GM23338 (cell line): ENCODE data around the gene COL21A1. TPM values are rescaled to one million over a fixed set of nuclear protein-coding genes. Genes with fewer than 3 reads are reported as not detected.

Experiments used
- ATAC-seq: fragments of 200-7000 bp; cut with Tn5 transposase; 3 replicates; pipeline ENCODE4 v1.9.1; 2020
- DNase-seq: peaks from one replicate; pipeline ENCODE4 v3.0.0-alpha.2; 2015; ENCODE audit warnings: low spot score
- H2AFZ ChIP-seq: fragments of 200-600 bp; sonication (generic); 2 replicates; pipeline ENCODE4 v1.8.0; 2016; ENCODE audit warnings: antibody characterized with exemption, mild to moderate bottlenecking, moderate library complexity
- H3F3A ChIP-seq: fragments of 200-600 bp; sonication (generic); replicated peaks from 2 replicates; pipeline ENCODE4 v1.8.0; 2017; ENCODE audit warnings: antibody characterized with exemption, mixed run types, low read depth
- H3K27ac ChIP-seq: fragments of 200-600 bp; sonication (generic); 2 replicates; pipeline ENCODE4 v1.6.1; 2016; ENCODE audit warnings: low read depth
- H3K27me3 ChIP-seq: fragments of 200-600 bp; sonication (generic); 2 replicates; pipeline ENCODE4 v1.8.0; 2016; ENCODE audit warnings: mild to moderate bottlenecking, mixed run types, moderate library complexity; ENCODE audit not compliant: insufficient read depth
- H3K36me3 ChIP-seq: fragments of 200-600 bp; sonication (generic); 2 replicates; pipeline ENCODE4 v1.8.0; 2016; ENCODE audit warnings: mild to moderate bottlenecking; ENCODE audit not compliant: insufficient read depth
- H3K4me1 ChIP-seq: fragments of 200-600 bp; sonication (generic); 2 replicates; pipeline ENCODE4 v1.8.0; 2016; ENCODE audit warnings: mild to moderate bottlenecking, moderate library complexity; ENCODE audit not compliant: insufficient read depth
- H3K4me2 ChIP-seq: fragments of 200-600 bp; sonication (generic); 2 replicates; pipeline ENCODE4 v1.7.1; 2017; ENCODE audit warnings: mixed run types
- H3K4me3 ChIP-seq: fragments of 200-600 bp; sonication (generic); 2 replicates; pipeline ENCODE4 v1.6.1; 2016; ENCODE audit warnings: mixed run types
- H3K79me2 ChIP-seq: fragments of 200-600 bp; sonication (generic); replicated peaks from 2 replicates; pipeline ENCODE4 v1.8.0; 2017; ENCODE audit warnings: mild to moderate bottlenecking; ENCODE audit not compliant: insufficient read depth
- H3K9me2 ChIP-seq: fragments of 200-600 bp; sonication (generic); 2 replicates; pipeline ENCODE4 v1.8.0; 2017; ENCODE audit not compliant: insufficient read depth
- H4K20me1 ChIP-seq: fragments of 200-600 bp; sonication (generic); replicated peaks from 2 replicates; pipeline ENCODE4 v1.8.0; 2017; ENCODE audit warnings: mild to moderate bottlenecking; ENCODE audit not compliant: insufficient read depth
- H3K27ac Mint-ChIP-seq: 2 replicates; pipeline ENCODE4 v1.8.0; 2020; ENCODE audit warnings: inconsistent platforms, mild to moderate bottlenecking, moderate library complexity, mixed read lengths
- H3K27me3 Mint-ChIP-seq: 3 replicates; pipeline ENCODE4 v1.8.0; 2022; ENCODE audit warnings: low read depth, mild to moderate bottlenecking, moderate library complexity, mixed read lengths, inconsistent platforms; ENCODE audit not compliant: insufficient read depth, poor library complexity
- H3K36me3 Mint-ChIP-seq: 3 replicates; pipeline ENCODE4 v1.8.0; 2021; ENCODE audit warnings: low read depth, mild to moderate bottlenecking, inconsistent platforms, moderate library complexity, mixed read lengths
- H3K4me1 Mint-ChIP-seq: 3 replicates; pipeline ENCODE4 v1.8.0; 2020; ENCODE audit warnings: mild to moderate bottlenecking, inconsistent platforms, mixed read lengths
- H3K4me3 Mint-ChIP-seq: 3 replicates; pipeline ENCODE4 v1.8.0; 2021; ENCODE audit warnings: moderate library complexity, mild to moderate bottlenecking, inconsistent platforms, mixed read lengths
- H3K9me3 Mint-ChIP-seq: 3 replicates; pipeline ENCODE4 v1.8.0; 2020; ENCODE audit warnings: moderate library complexity, mild to moderate bottlenecking, inconsistent platforms, mixed read lengths
- CREB1 ChIP-seq: fragments of 250-450 bp; sonication (Bioruptor Pico); IDR thresholded peaks from 2 replicates; pipeline ENCODE4 v1.5.0; 2020; ENCODE audit warnings: low read depth, mild to moderate bottlenecking, moderate library complexity
- CTCF ChIP-seq, 2 experiments: fragments of 200-600 bp in 1 of 2; sonication (generic) in 1 of 2; conservative IDR thresholded peaks; 2 replicates each; pipeline versions ENCODE4 v1.5.1 to v1.6.1; 2016 to 2017; ENCODE audit warnings: antibody characterized with exemption in 2 of 2, low read depth in 2 of 2, mild to moderate bottlenecking in 2 of 2, moderate library complexity in 1 of 2
- EZH2 ChIP-seq: fragments of 200-600 bp; sonication (generic); IDR thresholded peaks from one replicate; pipeline ENCODE4 v1.8.0; 2017; ENCODE audit warnings: antibody characterized with exemption, mild to moderate bottlenecking, low read depth; ENCODE audit not compliant: unreplicated experiment
- EZH2phosphoT487 ChIP-seq: fragments of 200-600 bp; sonication (generic); IDR thresholded peaks from one replicate; pipeline ENCODE4 v1.8.1; 2018; ENCODE audit warnings: antibody characterized with exemption; ENCODE audit not compliant: unreplicated experiment
- JUNB ChIP-seq: IDR thresholded peaks from one replicate; pipeline ENCODE4 v1.6.1; 2016; ENCODE audit warnings: antibody characterized with exemption; ENCODE audit not compliant: unreplicated experiment
- NANOG ChIP-seq: IDR thresholded peaks from 2 replicates; pipeline ENCODE4 v1.6.1; 2016; ENCODE audit warnings: antibody characterized with exemption, borderline replicate concordance
- POLR2AphosphoS5 ChIP-seq: IDR thresholded peaks from 2 replicates; pipeline ENCODE4 v1.6.1; 2016; ENCODE audit warnings: antibody characterized with exemption, low read depth
- STAT1 ChIP-seq: IDR thresholded peaks from one replicate; pipeline ENCODE4 v1.6.1; 2016; ENCODE audit warnings: antibody characterized with exemption; ENCODE audit not compliant: unreplicated experiment
- ZNF114 ChIP-seq: fragments of 250-450 bp; sonication (Bioruptor Pico); IDR thresholded peaks from 2 replicates; pipeline ENCODE4 v1.5.0; 2020; ENCODE audit warnings: mild to moderate bottlenecking, moderate library complexity
- ZNF331 ChIP-seq: fragments of 250-450 bp; sonication (Bioruptor Pico); IDR thresholded peaks from 2 replicates; pipeline ENCODE4 v1.5.0; 2020; ENCODE audit warnings: low read depth, mild to moderate bottlenecking, moderate library complexity
- polyA plus RNA-seq: library from polyadenylated mRNA; unstranded; fragments of >200 nt; fragmentation: Nextera tagmentation; extraction: Ambion mirVana; gene quantifications from 2 replicates; pipeline ENCODE4 v1.2.1, GENCODE V29; 2016
- total RNA-seq: library from RNA; depleted of rRNA; stranded (reverse); fragments of >200 nt; shearing (Covaris generic); gene quantifications from 2 replicates; pipeline ENCODE4 v1.2.3, GENCODE V29; 2014
- TF ChIP-seq, protein P1 (sequence below): IDR thresholded peaks from 2 replicates; pipeline ENCODE4 v1.6.1; 2016; ENCODE audit warnings: antibody characterized with exemption
- TF ChIP-seq, protein P2 (sequence below): IDR thresholded peaks from one replicate; pipeline ENCODE4 v1.6.1; 2018; ENCODE audit warnings: antibody characterized with exemption; ENCODE audit not compliant: unreplicated experiment
- TF ChIP-seq, protein P3 (sequence below): fragments of 250-450 bp; sonication (Bioruptor Pico); IDR thresholded peaks from 2 replicates; pipeline ENCODE4 v1.5.0; 2020; ENCODE audit warnings: mild to moderate bottlenecking, moderate library complexity

The COL21A1 gene
- total and polyA plus RNA-seq, 2 experiments from 2014 or later, result 5.0 to 6.2 TPM

DNA sequence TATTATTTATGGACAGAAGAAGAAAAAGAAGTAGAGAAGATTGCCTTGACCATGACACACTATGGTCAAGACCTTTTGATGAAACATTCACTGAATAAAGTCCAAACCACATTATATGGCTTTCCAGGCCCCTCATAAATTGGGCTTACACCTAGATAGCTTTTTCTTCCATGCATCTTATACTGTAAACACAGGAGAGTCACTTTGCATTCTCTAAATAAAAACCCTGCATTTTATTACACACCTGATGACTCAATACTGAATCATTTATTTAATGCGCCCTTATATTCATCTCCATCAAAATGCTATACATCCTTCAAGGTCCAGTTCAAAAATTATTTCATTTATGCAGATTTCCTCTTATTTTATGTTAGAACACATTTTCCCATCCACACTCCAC, 78.0 kb downstream of the COL21A1 start:
- DNase-seq (no peak), ATAC-seq (no peak)
- H3K4me2 ChIP-seq, result no peak overlapping the region
- no peak overlapping the region for H2AFZ ChIP-seq
- Mint-ChIP-seq H3K4me3 (no peak overlapping the region), H3K27me3 (no peaks in the 10 kb centered on the region), H3K36me3 (peaks cover 20% of the 10 kb centered on the region; the same call in 2 of the 3 replicates), H3K4me1 (no peaks in the 10 kb centered on the region), H3K27ac (no peak overlapping the region), H3K9me3 (peaks cover 27% of the 10 kb centered on the region)
- H3K36me3 ChIP-seq, result peaks cover 19% of the 10 kb centered on the region
- H3K27ac ChIP-seq, result no peak overlapping the region
- no peaks in the 10 kb centered on the region for H3K4me1 ChIP-seq
- no peak overlapping the region for H3K4me3 ChIP-seq
- no peaks in the 10 kb centered on the region for H3K27me3 ChIP-seq
- 0 out of 2 replicates have a peak, but pooled peaks cover 3% of the 10 kb centered on the region for H3K9me2 ChIP-seq
- H3K79me2 ChIP-seq, result no peaks in the 10 kb centered on the region
- TF ChIP-seq NANOG (no peak), EZH2phosphoT487 (no peak), CTCF (conservative IDR thresholded peaks at IDR 0.05; ENCODE audit: low read depth in 2 of 2) (no peak), ZNF114 (no peak), CREB1 (CRISPR knock-in tag) (no peak), ZNF331 (CRISPR knock-in tag) (no peak), JUNB (no peak), EZH2 (no peak), STAT1 (no peak), POLR2AphosphoS5 (no peak)
- TF ChIP-seq, protein P1, sequence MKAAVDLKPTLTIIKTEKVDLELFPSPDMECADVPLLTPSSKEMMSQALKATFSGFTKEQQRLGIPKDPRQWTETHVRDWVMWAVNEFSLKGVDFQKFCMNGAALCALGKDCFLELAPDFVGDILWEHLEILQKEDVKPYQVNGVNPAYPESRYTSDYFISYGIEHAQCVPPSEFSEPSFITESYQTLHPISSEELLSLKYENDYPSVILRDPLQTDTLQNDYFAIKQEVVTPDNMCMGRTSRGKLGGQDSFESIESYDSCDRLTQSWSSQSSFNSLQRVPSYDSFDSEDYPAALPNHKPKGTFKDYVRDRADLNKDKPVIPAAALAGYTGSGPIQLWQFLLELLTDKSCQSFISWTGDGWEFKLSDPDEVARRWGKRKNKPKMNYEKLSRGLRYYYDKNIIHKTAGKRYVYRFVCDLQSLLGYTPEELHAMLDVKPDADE, result no peak
- TF ChIP-seq, protein P2, sequence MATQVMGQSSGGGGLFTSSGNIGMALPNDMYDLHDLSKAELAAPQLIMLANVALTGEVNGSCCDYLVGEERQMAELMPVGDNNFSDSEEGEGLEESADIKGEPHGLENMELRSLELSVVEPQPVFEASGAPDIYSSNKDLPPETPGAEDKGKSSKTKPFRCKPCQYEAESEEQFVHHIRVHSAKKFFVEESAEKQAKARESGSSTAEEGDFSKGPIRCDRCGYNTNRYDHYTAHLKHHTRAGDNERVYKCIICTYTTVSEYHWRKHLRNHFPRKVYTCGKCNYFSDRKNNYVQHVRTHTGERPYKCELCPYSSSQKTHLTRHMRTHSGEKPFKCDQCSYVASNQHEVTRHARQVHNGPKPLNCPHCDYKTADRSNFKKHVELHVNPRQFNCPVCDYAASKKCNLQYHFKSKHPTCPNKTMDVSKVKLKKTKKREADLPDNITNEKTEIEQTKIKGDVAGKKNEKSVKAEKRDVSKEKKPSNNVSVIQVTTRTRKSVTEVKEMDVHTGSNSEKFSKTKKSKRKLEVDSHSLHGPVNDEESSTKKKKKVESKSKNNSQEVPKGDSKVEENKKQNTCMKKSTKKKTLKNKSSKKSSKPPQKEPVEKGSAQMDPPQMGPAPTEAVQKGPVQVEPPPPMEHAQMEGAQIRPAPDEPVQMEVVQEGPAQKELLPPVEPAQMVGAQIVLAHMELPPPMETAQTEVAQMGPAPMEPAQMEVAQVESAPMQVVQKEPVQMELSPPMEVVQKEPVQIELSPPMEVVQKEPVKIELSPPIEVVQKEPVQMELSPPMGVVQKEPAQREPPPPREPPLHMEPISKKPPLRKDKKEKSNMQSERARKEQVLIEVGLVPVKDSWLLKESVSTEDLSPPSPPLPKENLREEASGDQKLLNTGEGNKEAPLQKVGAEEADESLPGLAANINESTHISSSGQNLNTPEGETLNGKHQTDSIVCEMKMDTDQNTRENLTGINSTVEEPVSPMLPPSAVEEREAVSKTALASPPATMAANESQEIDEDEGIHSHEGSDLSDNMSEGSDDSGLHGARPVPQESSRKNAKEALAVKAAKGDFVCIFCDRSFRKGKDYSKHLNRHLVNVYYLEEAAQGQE, result no peak
- TF ChIP-seq, protein P3, sequence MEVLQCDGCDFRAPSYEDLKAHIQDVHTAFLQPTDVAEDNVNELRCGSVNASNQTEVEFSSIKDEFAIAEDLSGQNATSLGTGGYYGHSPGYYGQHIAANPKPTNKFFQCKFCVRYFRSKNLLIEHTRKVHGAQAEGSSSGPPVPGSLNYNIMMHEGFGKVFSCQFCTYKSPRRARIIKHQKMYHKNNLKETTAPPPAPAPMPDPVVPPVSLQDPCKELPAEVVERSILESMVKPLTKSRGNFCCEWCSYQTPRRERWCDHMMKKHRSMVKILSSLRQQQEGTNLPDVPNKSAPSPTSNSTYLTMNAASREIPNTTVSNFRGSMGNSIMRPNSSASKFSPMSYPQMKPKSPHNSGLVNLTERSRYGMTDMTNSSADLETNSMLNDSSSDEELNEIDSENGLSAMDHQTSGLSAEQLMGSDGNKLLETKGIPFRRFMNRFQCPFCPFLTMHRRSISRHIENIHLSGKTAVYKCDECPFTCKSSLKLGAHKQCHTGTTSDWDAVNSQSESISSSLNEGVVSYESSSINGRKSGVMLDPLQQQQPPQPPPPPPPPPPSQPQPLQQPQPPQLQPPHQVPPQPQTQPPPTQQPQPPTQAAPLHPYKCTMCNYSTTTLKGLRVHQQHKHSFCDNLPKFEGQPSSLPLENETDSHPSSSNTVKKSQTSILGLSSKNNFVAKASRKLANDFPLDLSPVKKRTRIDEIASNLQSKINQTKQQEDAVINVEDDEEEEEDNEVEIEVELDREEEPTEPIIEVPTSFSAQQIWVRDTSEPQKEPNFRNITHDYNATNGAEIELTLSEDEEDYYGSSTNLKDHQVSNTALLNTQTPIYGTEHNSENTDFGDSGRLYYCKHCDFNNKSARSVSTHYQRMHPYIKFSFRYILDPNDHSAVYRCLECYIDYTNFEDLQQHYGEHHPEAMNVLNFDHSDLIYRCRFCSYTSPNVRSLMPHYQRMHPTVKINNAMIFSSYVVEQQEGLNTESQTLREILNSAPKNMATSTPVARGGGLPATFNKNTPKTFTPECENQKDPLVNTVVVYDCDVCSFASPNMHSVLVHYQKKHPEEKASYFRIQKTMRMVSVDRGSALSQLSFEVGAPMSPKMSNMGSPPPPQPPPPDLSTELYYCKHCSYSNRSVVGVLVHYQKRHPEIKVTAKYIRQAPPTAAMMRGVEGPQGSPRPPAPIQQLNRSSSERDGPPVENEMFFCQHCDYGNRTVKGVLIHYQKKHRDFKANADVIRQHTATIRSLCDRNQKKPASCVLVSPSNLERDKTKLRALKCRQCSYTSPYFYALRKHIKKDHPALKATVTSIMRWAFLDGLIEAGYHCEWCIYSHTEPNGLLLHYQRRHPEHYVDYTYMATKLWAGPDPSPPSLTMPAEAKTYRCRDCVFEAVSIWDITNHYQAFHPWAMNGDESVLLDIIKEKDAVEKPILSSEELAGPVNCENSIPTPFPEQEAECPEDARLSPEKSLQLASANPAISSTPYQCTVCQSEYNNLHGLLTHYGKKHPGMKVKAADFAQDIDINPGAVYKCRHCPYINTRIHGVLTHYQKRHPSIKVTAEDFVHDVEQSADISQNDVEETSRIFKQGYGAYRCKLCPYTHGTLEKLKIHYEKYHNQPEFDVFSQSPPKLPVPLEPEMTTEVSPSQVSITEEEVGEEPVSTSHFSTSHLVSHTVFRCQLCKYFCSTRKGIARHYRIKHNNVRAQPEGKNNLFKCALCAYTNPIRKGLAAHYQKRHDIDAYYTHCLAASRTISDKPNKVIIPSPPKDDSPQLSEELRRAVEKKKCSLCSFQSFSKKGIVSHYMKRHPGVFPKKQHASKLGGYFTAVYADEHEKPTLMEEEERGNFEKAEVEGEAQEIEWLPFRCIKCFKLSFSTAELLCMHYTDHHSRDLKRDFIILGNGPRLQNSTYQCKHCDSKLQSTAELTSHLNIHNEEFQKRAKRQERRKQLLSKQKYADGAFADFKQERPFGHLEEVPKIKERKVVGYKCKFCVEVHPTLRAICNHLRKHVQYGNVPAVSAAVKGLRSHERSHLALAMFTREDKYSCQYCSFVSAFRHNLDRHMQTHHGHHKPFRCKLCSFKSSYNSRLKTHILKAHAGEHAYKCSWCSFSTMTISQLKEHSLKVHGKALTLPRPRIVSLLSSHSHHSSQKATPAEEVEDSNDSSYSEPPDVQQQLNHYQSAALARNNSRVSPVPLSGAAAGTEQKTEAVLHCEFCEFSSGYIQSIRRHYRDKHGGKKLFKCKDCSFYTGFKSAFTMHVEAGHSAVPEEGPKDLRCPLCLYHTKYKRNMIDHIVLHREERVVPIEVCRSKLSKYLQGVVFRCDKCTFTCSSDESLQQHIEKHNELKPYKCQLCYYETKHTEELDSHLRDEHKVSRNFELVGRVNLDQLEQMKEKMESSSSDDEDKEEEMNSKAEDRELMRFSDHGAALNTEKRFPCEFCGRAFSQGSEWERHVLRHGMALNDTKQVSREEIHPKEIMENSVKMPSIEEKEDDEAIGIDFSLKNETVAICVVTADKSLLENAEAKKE (CRISPR knock-in tag), result no peak
- H4K20me1 ChIP-seq, result no peaks in the 10 kb centered on the region
- no peaks in the 10 kb centered on the region for H3F3A ChIP-seq
